Transverse colon (tissue), 4 donors: ENCODE data around the gene BHMT2.

Experiments
- EP300 ChIP-seq: sonication (generic); formaldehyde crosslinking; IDR thresholded peaks from one replicate; pipeline ENCODE4 v1.6.1; 2017; ENCODE audit warnings: antibody characterized with exemption, low read depth
- POLR2A ChIP-seq: fragments of 450-650 bp; IDR thresholded peaks from one replicate; pipeline ENCODE4 v1.6.1; 2016; ENCODE audit warnings: antibody characterized with exemption, mild to moderate bottlenecking, moderate library complexity
- POLR2AphosphoS5 ChIP-seq, 3 donors: sonication (generic); formaldehyde crosslinking; IDR thresholded peaks; one replicate each; pipeline ENCODE4 v1.6.1; 2016; ENCODE audit warnings: antibody characterized with exemption in 3 of 3
- TF ChIP-seq, protein P1 (sequence below), 5 experiments: fragments of 200-600 bp in 3 of 5; fragments of 450-650 bp in 2 of 5; sonication (generic) in 3 of 5; IDR thresholded peaks; 1 replicate in 2 of 5; 2 replicates in 3 of 5; pipeline ENCODE4 v1.5.1; 2016 to 2017; ENCODE audit warnings: antibody characterized with exemption in 5 of 5, inconsistent platforms in 3 of 5, mild to moderate bottlenecking in 2 of 5, moderate library complexity in 1 of 5

DNA sequence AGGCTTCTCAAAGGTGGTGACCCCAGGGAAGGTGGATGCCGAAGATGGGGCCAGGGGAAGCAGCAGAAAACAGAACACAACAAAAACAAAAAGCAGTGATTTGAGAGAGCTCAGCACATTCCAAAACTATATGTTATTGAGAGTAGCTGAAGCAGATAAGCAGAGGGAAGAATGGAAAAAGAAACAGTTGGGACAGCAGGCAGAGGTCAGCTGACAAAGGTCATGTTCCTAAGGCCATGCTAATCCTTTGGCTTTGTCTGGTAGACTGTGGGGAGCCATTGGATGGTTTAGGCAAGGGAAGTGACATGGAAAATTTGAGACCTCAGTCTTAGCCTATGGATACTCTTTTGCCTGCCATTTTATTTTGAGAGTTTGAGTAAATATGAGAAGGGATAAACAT lies 14.6 kb upstream of the BHMT2 start:
- no peak for TF ChIP-seq POLR2A
- TF ChIP-seq, protein P1, sequence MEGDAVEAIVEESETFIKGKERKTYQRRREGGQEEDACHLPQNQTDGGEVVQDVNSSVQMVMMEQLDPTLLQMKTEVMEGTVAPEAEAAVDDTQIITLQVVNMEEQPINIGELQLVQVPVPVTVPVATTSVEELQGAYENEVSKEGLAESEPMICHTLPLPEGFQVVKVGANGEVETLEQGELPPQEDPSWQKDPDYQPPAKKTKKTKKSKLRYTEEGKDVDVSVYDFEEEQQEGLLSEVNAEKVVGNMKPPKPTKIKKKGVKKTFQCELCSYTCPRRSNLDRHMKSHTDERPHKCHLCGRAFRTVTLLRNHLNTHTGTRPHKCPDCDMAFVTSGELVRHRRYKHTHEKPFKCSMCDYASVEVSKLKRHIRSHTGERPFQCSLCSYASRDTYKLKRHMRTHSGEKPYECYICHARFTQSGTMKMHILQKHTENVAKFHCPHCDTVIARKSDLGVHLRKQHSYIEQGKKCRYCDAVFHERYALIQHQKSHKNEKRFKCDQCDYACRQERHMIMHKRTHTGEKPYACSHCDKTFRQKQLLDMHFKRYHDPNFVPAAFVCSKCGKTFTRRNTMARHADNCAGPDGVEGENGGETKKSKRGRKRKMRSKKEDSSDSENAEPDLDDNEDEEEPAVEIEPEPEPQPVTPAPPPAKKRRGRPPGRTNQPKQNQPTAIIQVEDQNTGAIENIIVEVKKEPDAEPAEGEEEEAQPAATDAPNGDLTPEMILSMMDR (IDR thresholded peaks at IDR 0.05) = no peak
- no peak for TF ChIP-seq POLR2AphosphoS5 (IDR thresholded peaks at IDR 0.05)
- no peak for TF ChIP-seq EP300
